ENCODE measurements around the gene SYT9.

Gene SYT9

DNA sequence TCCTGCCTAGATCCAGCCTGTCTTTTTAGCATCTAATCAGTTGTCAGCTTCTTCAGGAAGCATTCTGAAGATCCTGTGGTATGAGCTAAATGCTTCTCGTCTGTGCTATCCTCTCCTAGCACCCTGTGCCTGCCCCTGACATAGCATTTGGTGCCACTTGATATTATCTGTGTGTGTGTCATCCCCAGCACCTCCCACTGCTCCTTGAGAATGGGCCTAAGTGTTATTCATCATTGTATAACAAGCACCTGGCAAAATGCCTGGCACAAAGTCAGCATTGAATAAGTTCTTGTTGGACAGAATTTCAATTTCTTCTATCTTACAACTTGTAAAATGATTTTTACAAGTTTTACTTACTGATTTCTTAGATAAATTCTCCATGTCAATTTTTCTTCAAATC lies 205.5 kb downstream of the SYT9 start:
- no peak for DNase-seq (ENCODE audit: low read depth in 2 of 3, low spot score in 1 of 3)

DNA sequence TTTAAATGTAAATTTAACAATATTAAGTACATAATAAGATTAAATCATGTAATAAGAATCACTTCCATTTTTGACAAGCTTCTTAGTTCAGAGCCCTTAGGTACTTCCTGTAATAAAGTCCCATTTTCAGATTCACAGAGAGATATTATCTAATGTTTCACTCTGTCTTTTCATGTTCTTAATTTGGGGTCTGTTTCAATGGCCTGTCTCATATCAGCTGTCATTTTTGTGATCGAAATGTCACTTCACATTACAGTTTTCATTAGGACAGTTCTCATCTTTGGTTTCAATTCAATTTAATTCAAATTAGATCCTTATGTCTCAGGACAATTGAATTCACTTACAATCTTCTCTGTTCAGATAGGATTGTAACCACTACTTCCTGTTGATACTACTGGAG lies 211.0 kb downstream of the SYT9 start:
- DNase-seq (ENCODE audit: low read depth in 2 of 3, low spot score in 1 of 3) = no peak

DNA sequence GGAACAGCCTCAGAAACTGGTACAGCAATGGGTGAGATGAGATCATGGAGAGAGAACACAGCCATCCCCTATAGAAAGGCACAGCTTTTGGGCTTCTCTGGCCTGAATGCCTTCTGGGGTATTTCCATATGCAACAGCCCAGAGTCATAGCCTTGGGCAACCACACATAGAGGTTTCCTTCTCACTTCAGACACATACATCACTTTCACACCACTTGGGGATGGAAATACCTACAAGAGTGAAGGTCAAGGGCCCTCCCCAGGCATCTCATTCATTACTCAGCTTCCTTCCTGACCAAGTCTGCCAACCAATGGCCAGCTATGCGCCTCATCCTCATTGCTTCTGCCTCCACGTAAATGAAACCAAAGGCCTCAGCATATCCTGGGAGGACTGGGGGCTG lies 215.9 kb downstream of the SYT9 start:
- no peak for DNase-seq (ENCODE audit: low read depth in 2 of 3, low spot score in 1 of 3)

DNA sequence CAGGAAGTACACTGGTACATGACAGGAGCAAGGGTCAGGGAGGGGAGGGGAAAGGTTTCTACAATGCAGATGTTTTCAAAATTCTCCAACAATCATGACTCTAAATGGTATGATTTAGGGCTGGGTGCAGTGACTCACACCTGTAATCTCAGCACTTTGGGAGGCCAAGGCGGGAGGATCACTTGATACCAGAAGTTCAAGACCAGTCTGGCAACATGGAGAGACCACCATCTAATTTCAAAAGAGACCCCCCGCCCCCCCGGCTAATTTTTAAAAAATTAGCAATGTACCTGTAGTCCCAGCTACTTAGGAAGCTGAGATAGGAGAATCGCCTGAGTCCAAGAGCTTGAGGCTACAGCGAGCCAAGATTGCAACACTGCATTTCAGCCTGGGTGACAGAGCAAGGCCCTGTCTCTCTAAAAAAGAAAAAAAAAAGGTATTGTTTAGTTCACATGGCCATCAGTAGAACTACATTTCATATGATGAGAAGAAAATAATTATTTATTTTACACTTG lies 217.7 kb downstream of the SYT9 start:
- DNase-seq (ENCODE audit: low read depth in 2 of 3, low spot score in 1 of 3) = no peak

GRCh38 chr11:7471071-7471470 lies 219.4 kb downstream of the SYT9 start:
- DNase-seq (ENCODE audit: low read depth in 2 of 3, low spot score in 1 of 3) = no peak

- no peak for DNase-seq (ENCODE audit: low read depth in 2 of 3, low spot score in 1 of 3)
Observed at GRCh38 chr11:7473717-7474116, 222.0 kb downstream of the SYT9 start.

GRCh38 chr11:7480113-7480512 lies 228.4 kb downstream of the SYT9 start:
- no peak for DNase-seq (ENCODE audit: low read depth in 2 of 3, low spot score in 1 of 3)

DNA sequence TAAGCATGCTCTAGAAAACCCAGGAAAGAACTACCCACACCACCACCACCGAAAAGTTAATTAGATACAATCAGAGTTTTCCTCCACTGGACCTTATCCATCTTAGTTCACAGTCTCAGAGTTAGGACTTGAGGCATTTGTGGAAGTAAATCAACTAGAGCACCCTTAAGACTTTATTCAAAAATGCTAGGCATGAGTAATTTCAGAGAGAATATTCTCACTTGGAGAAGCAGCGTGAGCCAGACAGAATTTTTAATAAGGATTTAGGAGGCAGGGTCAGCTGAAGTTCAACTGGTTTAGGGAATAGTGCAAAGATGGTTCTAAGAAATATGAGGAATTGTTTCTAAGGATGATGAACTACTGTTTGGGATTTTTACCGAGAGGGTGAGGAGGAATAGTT lies 232.4 kb downstream of the SYT9 start:
- no peak for DNase-seq (ENCODE audit: low read depth in 2 of 3, low spot score in 1 of 3)

- no peak for DNase-seq (ENCODE audit: low read depth in 2 of 3, low spot score in 1 of 3)
Observed at GRCh38 chr11:7484645-7485044, 232.9 kb downstream of the SYT9 start.

DNA sequence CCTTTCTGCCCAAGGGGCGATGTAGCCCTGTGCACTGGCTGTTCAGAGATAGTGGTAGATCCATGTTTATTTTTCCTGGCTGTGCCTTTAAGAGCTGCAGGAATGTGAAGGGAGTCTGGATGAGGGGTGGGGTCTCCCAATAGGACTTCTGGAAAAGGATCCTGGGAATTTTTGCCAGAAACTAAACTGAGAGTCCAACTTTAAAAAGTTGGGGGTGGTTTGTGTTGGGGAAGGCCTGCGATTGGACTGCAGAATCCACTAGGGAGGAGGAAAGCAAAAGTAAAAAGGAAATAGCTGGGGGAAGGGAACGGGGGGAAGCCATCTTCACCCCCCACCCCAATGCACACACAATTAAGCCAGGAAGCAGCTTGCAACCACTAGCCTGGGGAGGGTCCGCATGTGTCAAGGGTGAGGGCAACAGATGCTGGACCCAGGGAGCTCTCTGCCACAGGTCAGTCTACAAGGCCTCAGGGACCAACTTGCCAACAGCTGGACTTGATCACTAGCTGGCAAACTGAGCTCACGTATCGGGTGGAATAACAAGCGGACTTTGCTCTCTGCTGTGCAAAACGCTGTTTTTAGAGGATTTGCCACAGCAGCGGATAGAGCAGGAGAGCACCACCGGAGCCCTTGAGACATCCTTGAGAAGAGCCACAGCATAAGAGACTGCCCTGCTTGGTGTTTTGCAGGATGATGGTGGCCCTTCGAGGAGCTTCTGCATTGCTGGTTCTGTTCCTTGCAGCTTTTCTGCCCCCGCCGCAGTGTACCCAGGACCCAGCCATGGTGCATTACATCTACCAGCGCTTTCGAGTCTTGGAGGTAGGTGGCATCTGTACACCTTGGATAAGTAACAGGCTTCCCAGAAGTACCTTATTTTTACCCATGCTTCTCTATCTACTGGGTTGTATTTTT lies 233.7 kb downstream of the SYT9 start, which contains the start of gene OLFML1:
Gene OLFML1, plus strand, starts transcription at position 321 of the 912 bp plus-strand sequence. Its CDS starts 370 bp downstream, at position 691.
- no peak for DNase-seq (ENCODE audit: low read depth in 2 of 3, low spot score in 1 of 3)

DNA sequence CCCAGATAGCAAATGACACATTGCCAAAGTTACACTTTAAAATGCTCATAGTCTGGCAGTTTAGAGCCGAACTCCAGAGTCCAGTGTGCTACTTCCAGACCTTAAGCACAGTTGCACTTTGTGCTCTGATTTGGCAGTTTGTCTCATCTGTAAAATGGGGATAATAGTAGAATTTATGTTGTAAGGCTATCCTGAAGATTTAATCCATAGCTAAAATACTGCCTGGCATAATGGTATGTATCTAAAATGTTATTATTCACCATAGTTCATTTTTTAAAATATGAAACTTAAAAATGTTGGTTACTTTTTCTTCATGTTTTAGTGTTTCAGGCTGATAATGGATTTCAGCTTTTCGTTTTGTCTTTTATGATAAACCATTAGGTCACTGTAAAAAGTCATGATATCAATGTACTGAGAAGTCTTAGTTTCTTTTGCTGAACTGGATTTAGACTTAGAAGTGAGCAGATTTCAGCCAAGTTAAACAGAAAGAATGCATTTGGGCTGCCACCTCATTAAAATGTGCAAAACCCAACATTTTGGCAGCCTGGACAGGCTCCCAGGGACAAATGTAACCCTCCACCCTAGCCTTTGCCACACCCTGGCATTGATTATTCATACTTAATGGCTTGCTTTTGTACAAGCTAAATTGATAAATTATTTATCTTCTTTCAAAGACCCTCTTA lies 234.5 kb downstream of the SYT9 start:
- DNase-seq (ENCODE audit: low read depth in 2 of 3, low spot score in 1 of 3) = no peak

DNA sequence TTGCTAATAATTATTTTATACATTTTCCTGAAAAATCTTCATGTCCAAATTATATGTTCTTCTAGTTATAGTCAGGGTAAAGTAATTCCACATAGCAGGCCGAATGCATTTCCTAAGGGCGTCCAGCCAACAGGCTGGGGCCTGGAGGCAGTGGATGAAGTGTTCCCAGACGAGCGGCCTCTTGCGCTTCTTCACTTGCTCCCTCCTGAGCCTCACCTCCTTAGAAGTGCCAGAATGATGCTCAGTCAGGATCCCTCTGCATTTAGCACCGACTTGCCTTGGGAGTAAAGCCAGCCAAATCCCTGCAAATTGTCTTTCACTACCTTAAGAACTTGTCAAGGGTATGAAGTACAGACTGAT lies 235.1 kb downstream of the SYT9 start:
- no peak for DNase-seq (ENCODE audit: low read depth in 2 of 3, low spot score in 1 of 3)

GRCh38 chr11:7487360-7487759 lies 235.7 kb downstream of the SYT9 start:
- no peak for DNase-seq (ENCODE audit: low read depth in 2 of 3, low spot score in 1 of 3)

- no peak for DNase-seq (ENCODE audit: low read depth in 2 of 3, low spot score in 1 of 3)
Observed at GRCh38 chr11:7488681-7489080, 237.0 kb downstream of the SYT9 start.

- no peak for DNase-seq (ENCODE audit: low read depth in 2 of 3, low spot score in 1 of 3)
Observed at GRCh38 chr11:7489376-7489775, 237.7 kb downstream of the SYT9 start.

- no peak for DNase-seq (ENCODE audit: low read depth in 2 of 3, low spot score in 1 of 3)
Observed at GRCh38 chr11:7490054-7490453, 238.3 kb downstream of the SYT9 start.

GRCh38 chr11:7490535-7490934 lies 238.8 kb downstream of the SYT9 start:
- no peak for DNase-seq (ENCODE audit: low read depth in 2 of 3, low spot score in 1 of 3)

DNA sequence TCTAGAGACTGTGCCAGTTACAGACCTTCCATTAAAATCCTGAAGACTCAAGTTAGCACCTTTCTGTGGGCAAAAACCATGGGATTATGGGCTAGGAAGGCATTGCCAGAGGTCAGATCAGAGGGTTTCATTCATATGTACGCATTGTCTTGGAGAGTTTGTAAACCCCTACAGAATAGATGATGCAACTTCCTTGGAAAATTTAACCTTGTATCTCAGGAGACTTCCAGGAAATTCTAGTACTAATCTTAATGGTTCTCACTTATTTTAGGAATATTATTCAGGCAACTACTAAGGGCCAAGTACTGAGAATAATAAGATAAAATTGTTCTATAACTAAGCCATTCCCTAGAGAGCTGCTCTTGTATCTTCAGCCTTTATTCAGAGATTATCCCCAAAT lies 240.5 kb downstream of the SYT9 start:
- DNase-seq (ENCODE audit: low read depth in 2 of 3, low spot score in 1 of 3) = no peak

- no peak for DNase-seq (ENCODE audit: low read depth in 2 of 3, low spot score in 1 of 3)
Observed at GRCh38 chr11:7493670-7494069, 242.0 kb downstream of the SYT9 start.

- DNase-seq (ENCODE audit: low read depth in 2 of 3, low spot score in 1 of 3) = no peak
Observed at GRCh38 chr11:7494086-7494745, 242.5 kb downstream of the SYT9 start.

GRCh38 chr11:7495882-7496551 lies 244.3 kb downstream of the SYT9 start:
- DNase-seq (ENCODE audit: low read depth in 2 of 3, low spot score in 1 of 3) = no peak

Measured in stimulated activated CD4-positive, alpha-beta T cell treated with anti-CD3 and anti-CD28 coated beads, Interleukin-12 subunit alpha, Interleukin-12 subunit beta, amount 100 ng/mL, for 48 hours (primary cell).